Inflammatory macrophage treated with lipopolysaccharide for 1 hour (primary cell): ENCODE data around the gene LRP1B.

ENCODE experiments used
- DNase-seq, 2 donors: peaks; one replicate each; pipeline ENCODE4 v3.0.0-alpha.2; 2020 to 2022

LRP1B gene

GRCh38 chr2:141728886-141729285, 401.9 kb downstream of the LRP1B start:
- DNase-seq: no peak

GRCh38 chr2:141728142-141728541, 402.7 kb downstream of the LRP1B start:
- no peak for DNase-seq

- no peak for DNase-seq
Observed at GRCh38 chr2:141724426-141724825, 406.4 kb downstream of the LRP1B start.

GRCh38 chr2:141723814-141724213, 407.0 kb downstream of the LRP1B start:
- DNase-seq: no peak

GRCh38 chr2:141720476-141720875, 410.3 kb downstream of the LRP1B start:
- DNase-seq: no peak

- no peak for DNase-seq
Observed at GRCh38 chr2:141714496-141714895, 416.3 kb downstream of the LRP1B start.

GRCh38 chr2:141711627-141712026, 419.2 kb downstream of the LRP1B start:
- no peak for DNase-seq

- no peak for DNase-seq
Observed at GRCh38 chr2:141710589-141711239, 420.1 kb downstream of the LRP1B start.

- no peak for DNase-seq
Observed at GRCh38 chr2:141709756-141710155, 421.1 kb downstream of the LRP1B start.

- no peak for DNase-seq
Observed at GRCh38 chr2:141707486-141707885, 423.3 kb downstream of the LRP1B start.

GRCh38 chr2:141704541-141704940, 426.3 kb downstream of the LRP1B start:
- no peak for DNase-seq

- no peak for DNase-seq
Observed at GRCh38 chr2:141703501-141703900, 427.3 kb downstream of the LRP1B start.

GRCh38 chr2:141701618-141702017, 429.2 kb downstream of the LRP1B start:
- no peak for DNase-seq

GRCh38 chr2:141699573-141699972, 431.2 kb downstream of the LRP1B start:
- DNase-seq: no peak

- no peak for DNase-seq
Observed at GRCh38 chr2:141698500-141698899, 432.3 kb downstream of the LRP1B start.

- DNase-seq: no peak
Observed at GRCh38 chr2:141697035-141697434, 433.8 kb downstream of the LRP1B start.

GRCh38 chr2:141694180-141694579, 436.6 kb downstream of the LRP1B start:
- no peak for DNase-seq

- no peak for DNase-seq
Observed at GRCh38 chr2:141692829-141693228, 438.0 kb downstream of the LRP1B start.

GRCh38 chr2:141676139-141676538, 454.7 kb downstream of the LRP1B start:
- DNase-seq: no peak

- no peak for DNase-seq
Observed at GRCh38 chr2:141666191-141666590, 464.6 kb downstream of the LRP1B start.

GRCh38 chr2:141660232-141660631, 470.6 kb downstream of the LRP1B start:
- no peak for DNase-seq

GRCh38 chr2:141654311-141654710, 476.5 kb downstream of the LRP1B start:
- no peak for DNase-seq

GRCh38 chr2:141653184-141653583, 477.6 kb downstream of the LRP1B start:
- no peak for DNase-seq

GRCh38 chr2:141652308-141652707, 478.5 kb downstream of the LRP1B start:
- DNase-seq: no peak

- DNase-seq: no peak
Observed at GRCh38 chr2:141647353-141647752, 483.5 kb downstream of the LRP1B start.
